ENCODE data around the gene NXPE4.

DNA sequence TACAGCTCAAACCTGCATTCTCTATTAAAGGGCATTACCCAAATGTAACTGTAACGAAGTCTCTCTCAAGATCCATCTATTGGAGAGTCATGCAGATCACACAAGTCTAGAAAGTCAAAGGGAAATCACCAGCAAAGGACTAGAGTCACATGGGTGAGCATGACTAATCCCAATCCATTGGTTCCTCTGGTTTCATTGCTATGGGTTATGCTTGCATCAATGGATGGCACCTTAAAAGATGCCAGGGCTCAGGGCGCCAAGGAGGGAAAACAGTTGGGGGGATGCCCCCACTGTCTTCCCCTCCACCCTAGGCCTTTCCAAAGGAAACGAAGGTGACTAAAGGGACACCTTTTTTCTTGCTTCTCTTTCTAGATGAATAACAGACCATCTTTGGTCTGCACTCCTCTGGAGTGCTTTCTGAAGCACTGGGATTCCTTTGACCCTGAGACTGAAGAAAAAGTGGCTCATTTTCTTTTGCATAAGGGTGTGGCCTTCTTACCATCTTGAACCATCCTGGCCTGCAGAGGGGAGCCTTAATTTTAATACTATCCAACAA lies 8.1 kb downstream of the NXPE4 start:
- TF ChIP-seq CTCF (IDR thresholded peaks at IDR 0.05) (no peak), POLR2A (IDR thresholded peaks at IDR 0.05) (no peak)
